Trophoblast cell (in vitro differentiated cells and primary cell): Measurements from ENCODE around the gene BSCL2.
A peak's percentile ranks its signal among the peaks of the same experiment; 100 is the strongest.

Experiments
- DNase-seq, 2 donors: peaks; one replicate each; pipeline ENCODE4 v3.0.0-alpha.2; 2016
- H2AFZ ChIP-seq: 2 replicates; pipeline ENCODE4 v1.6.1; 2013; ENCODE audit warnings: low read length, moderate library complexity, mild to moderate bottlenecking; ENCODE audit not compliant: insufficient read depth, poor library complexity
- H2AK5ac ChIP-seq: 2 replicates; pipeline ENCODE4 v1.6.1; 2013; ENCODE audit warnings: mild to moderate bottlenecking, low read length
- H2BK120ac ChIP-seq: 2 replicates; pipeline ENCODE4 v1.6.1; 2013; ENCODE audit warnings: low read length, mild to moderate bottlenecking, moderate library complexity; ENCODE audit not compliant: insufficient read depth, poor library complexity
- H2BK12ac ChIP-seq: 2 replicates; pipeline ENCODE4 v1.6.1; 2013; ENCODE audit warnings: mild to moderate bottlenecking, low read length, moderate library complexity
- H2BK5ac ChIP-seq: 2 replicates; pipeline ENCODE4 v1.6.1; 2013; ENCODE audit warnings: low read length, low read depth, moderate library complexity, mild to moderate bottlenecking; ENCODE audit not compliant: poor library complexity
- H3K14ac ChIP-seq: 2 replicates; pipeline ENCODE4 v1.6.1; 2013; ENCODE audit warnings: mild to moderate bottlenecking, low read length
- H3K18ac ChIP-seq: 2 replicates; pipeline ENCODE4 v1.6.1; 2013; ENCODE audit warnings: mild to moderate bottlenecking, low read length
- H3K23ac ChIP-seq: 2 replicates; pipeline ENCODE4 v1.6.1; 2013; ENCODE audit warnings: low read length
- H3K27ac ChIP-seq: 2 replicates; pipeline ENCODE4 v1.5.1; 2013; ENCODE audit warnings: low read depth, mild to moderate bottlenecking, inconsistent platforms, low read length, moderate library complexity
- H3K27me3 ChIP-seq: 2 replicates; pipeline ENCODE4 v1.6.1; 2013; ENCODE audit warnings: inconsistent platforms, mild to moderate bottlenecking, low read length, moderate library complexity; ENCODE audit not compliant: insufficient read depth
- H3K36me3 ChIP-seq, 2 experiments: 1 replicate in 1 of 2; 2 replicates in 1 of 2; pipeline ENCODE4 v1.6.1; 2013; ENCODE audit warnings: low read length in 2 of 2, mild to moderate bottlenecking in 2 of 2, moderate library complexity in 1 of 2; ENCODE audit not compliant: insufficient read depth in 2 of 2, control insufficient read depth in 1 of 2
- H3K4ac ChIP-seq: 2 replicates; pipeline ENCODE4 v1.6.1; 2013; ENCODE audit warnings: low read depth, mild to moderate bottlenecking, low read length, moderate library complexity
- H3K4me1 ChIP-seq, 2 experiments: 1 replicate in 1 of 2; 2 replicates in 1 of 2; pipeline ENCODE4 v1.6.1; 2013; ENCODE audit warnings: low read length in 2 of 2, mild to moderate bottlenecking in 2 of 2, moderate library complexity in 1 of 2; ENCODE audit not compliant: insufficient read depth in 2 of 2, control insufficient read depth in 1 of 2
- H3K4me2 ChIP-seq: 2 replicates; pipeline ENCODE4 v1.6.1; 2013; ENCODE audit warnings: inconsistent platforms, mild to moderate bottlenecking, low read length, moderate library complexity
- H3K4me3 ChIP-seq: 2 replicates; pipeline ENCODE4 v1.5.1; 2013; ENCODE audit warnings: mild to moderate bottlenecking, low read depth, low read length, inconsistent platforms
- H3K79me1 ChIP-seq: one replicate; pipeline ENCODE4 v1.6.1; 2013; ENCODE audit warnings: low read length
- H3K79me2 ChIP-seq: 2 replicates; pipeline ENCODE4 v1.6.1; 2013; ENCODE audit warnings: low read length, mild to moderate bottlenecking; ENCODE audit not compliant: control insufficient read depth, insufficient read depth, poor library complexity
- H3K9ac ChIP-seq: 2 replicates; pipeline ENCODE4 v1.6.1; 2013; ENCODE audit warnings: mild to moderate bottlenecking, low read length
- H3K9me3 ChIP-seq: 2 replicates; pipeline ENCODE4 v1.6.1; 2013; ENCODE audit warnings: low read depth, mild to moderate bottlenecking, control low read depth, inconsistent platforms, low read length; ENCODE audit not compliant: insufficient read depth
- H4K12ac ChIP-seq: 2 replicates; pipeline ENCODE4 v1.6.1; 2013; ENCODE audit warnings: low read depth, mild to moderate bottlenecking, low read length, moderate library complexity
- H4K8ac ChIP-seq: 2 replicates; pipeline ENCODE4 v1.6.1; 2013; ENCODE audit warnings: low read depth, mild to moderate bottlenecking, low read length, moderate library complexity
- H4K91ac ChIP-seq: one replicate; pipeline ENCODE4 v1.6.1; 2013; ENCODE audit warnings: low read depth, mild to moderate bottlenecking, low read length, moderate library complexity
- WGBS: extraction: QIAGEN DNeasy Blood & Tissue Kit; methylation state at CpG from one replicate; pipeline ENCODE4 v1.1.7; 2013; ENCODE audit warnings: missing lambda C conversion rate; ENCODE audit not compliant: insufficient read length, insufficient coverage; ENCODE audit errors: extremely low coverage; 5-methylcytosine and 5-hydroxymethylcytosine counted together

The BSCL2 gene

GRCh38 chr11:62708793-62709192 is 1.6 kb upstream of the BSCL2 start:
- no CpG with 5 or more reads among the region's 7 CpGs for WGBS
- peak in 1 of 2 donors; percentile 25 for DNase-seq
- Histone ChIP-seq H4K91ac (peak overlapping the region; percentile 76), H3K79me2 (peaks cover 10% of the 10 kb centered on the region), H3K18ac (peak overlapping the region; percentile 78), H3K4ac (peak overlapping the region; percentile 66), H3K4me2 (peak overlapping the region; percentile 90), H3K36me3 (peaks cover 3 to 17% of the 10 kb centered on the region in 2 experiments), H2BK12ac (peak overlapping the region; percentile 6), H4K8ac (peak overlapping the region; percentile 88), H3K23ac (no peak overlapping the region), H3K4me3 (no peak overlapping the region), H2BK120ac (peak overlapping the region; percentile 10), H3K9ac (peak overlapping the region; percentile 88), H3K4me1 (peaks cover 25 to 30% of the 10 kb centered on the region in 2 experiments), H3K79me1 (peaks cover 22% of the 10 kb centered on the region), H2BK5ac (peak overlapping the region; percentile 79), H2AFZ (peak overlapping the region; percentile 51), H4K12ac (peak overlapping the region; percentile 87), H2AK5ac (peak overlapping the region; percentile 69), H3K27me3 (no peaks in the 10 kb centered on the region), H3K14ac (peak overlapping the region; percentile 90), H3K9me3 (no peaks in the 10 kb centered on the region), H3K27ac (peak overlapping the region; percentile 83)

GRCh38 chr11:62708392-62708791 is 1.2 kb upstream of the BSCL2 start:
- Histone ChIP-seq H2BK5ac (peak overlapping the region; percentile 25), H3K9ac (no peak overlapping the region), H4K91ac (peak overlapping the region; percentile 76), H2AK5ac (no peak overlapping the region), H2AFZ (no peak overlapping the region), H3K18ac (peak overlapping the region; percentile 2), H3K36me3 (peaks cover 2 to 13% of the 10 kb centered on the region in 2 experiments), H3K27me3 (no peaks in the 10 kb centered on the region), H3K23ac (no peak overlapping the region), H3K14ac (peak overlapping the region; percentile 90), H3K4me3 (no peak overlapping the region), H3K27ac (no peak overlapping the region), H4K12ac (peak overlapping the region; percentile 87), H3K79me1 (peaks cover 22% of the 10 kb centered on the region), H4K8ac (peak overlapping the region; percentile 88), H3K4me2 (peak overlapping the region; percentile 90), H2BK120ac (no peak overlapping the region), H3K9me3 (no peaks in the 10 kb centered on the region), H3K4me1 (peaks cover 25 to 30% of the 10 kb centered on the region in 2 experiments), H3K79me2 (peaks cover 10% of the 10 kb centered on the region), H3K4ac (no peak overlapping the region), H2BK12ac (no peak overlapping the region)
- WGBS, result no CpG with 5 or more reads among the region's 5 CpGs
- DNase-seq, result no peak

- Histone ChIP-seq H3K9me3 (no peaks in the 10 kb centered on the region), H4K8ac (peak overlapping the region; percentile 30), H2AK5ac (peak overlapping the region; percentile 53), H2BK12ac (no peak overlapping the region), H3K23ac (no peak overlapping the region), H3K4ac (peak overlapping the region; percentile 24), H3K14ac (peak overlapping the region; percentile 16), H4K91ac (no peak overlapping the region), H4K12ac (no peak overlapping the region), H3K79me1 (peaks cover 22% of the 10 kb centered on the region), H3K27ac (peak overlapping the region; percentile 76), H3K18ac (peak overlapping the region; percentile 57), H2AFZ (no peak overlapping the region), H3K9ac (peak overlapping the region; percentile 14), H3K36me3 (peaks cover 4 to 11% of the 10 kb centered on the region in 2 experiments), H3K79me2 (peaks cover 10% of the 10 kb centered on the region), H2BK5ac (peak overlapping the region; percentile 2), H3K27me3 (no peaks in the 10 kb centered on the region), H3K4me3 (peak overlapping the region; percentile 21), H2BK120ac (peak overlapping the region; percentile 38), H3K4me2 (peak overlapping the region; percentile 94), H3K4me1 (peaks cover 25 to 30% of the 10 kb centered on the region in 2 experiments)
- DNase-seq, result no peak
- no CpG with 5 or more reads among the region's 8 CpGs for WGBS
Observed at GRCh38 chr11:62706850-62707247, 375 bp downstream of the BSCL2 start.

- peak overlapping the region; percentile 38 for H2BK120ac ChIP-seq
- H3K79me2 ChIP-seq, result peaks cover 10% of the 10 kb centered on the region
- peak; percentile 95 to 98 for DNase-seq
- no peaks in the 10 kb centered on the region for H3K9me3 ChIP-seq
- H4K8ac ChIP-seq, result peak overlapping the region; percentile 30
- H3K14ac ChIP-seq, result peak overlapping the region; percentile 46
- no peak overlapping the region for H4K91ac ChIP-seq
- H4K12ac ChIP-seq, result peak overlapping the region; percentile 13
- no peak overlapping the region for H2BK12ac ChIP-seq
- peak overlapping the region; percentile 85 for H3K4me3 ChIP-seq
- H3K27ac ChIP-seq, result peak overlapping the region; percentile 76
- peak overlapping the region; percentile 94 for H3K4me2 ChIP-seq
- H2AFZ ChIP-seq, result peak overlapping the region; percentile 86
- H2BK5ac ChIP-seq, result peak overlapping the region; percentile 3
- no peak overlapping the region for H3K23ac ChIP-seq
- peak overlapping the region; percentile 53 for H2AK5ac ChIP-seq
- peaks cover 25 to 30% of the 10 kb centered on the region in 2 experiments for H3K4me1 ChIP-seq
- peak overlapping the region; percentile 24 for H3K4ac ChIP-seq
- no peaks in the 10 kb centered on the region for H3K27me3 ChIP-seq
- H3K79me1 ChIP-seq, result peaks cover 22% of the 10 kb centered on the region
- peak overlapping the region; percentile 35 for H3K9ac ChIP-seq
- peak overlapping the region; percentile 57 for H3K18ac ChIP-seq
- peaks cover 4 to 14% of the 10 kb centered on the region in 2 experiments for H3K36me3 ChIP-seq
- WGBS, result no CpG with 5 or more reads among the region's 73 CpGs
Observed at GRCh38 chr11:62705880-62706849, 1.1 kb downstream of the BSCL2 start.
